NCI-H748 treated with DMSO at 0.1 percent for 48 hours (cell line): ENCODE data around the gene KRT72.

Source experiments
- DNase-seq: peaks from one replicate; lab custom pipeline; 2025; lab: John Stamatoyannopoulos, UW

Gene KRT72

DNA sequence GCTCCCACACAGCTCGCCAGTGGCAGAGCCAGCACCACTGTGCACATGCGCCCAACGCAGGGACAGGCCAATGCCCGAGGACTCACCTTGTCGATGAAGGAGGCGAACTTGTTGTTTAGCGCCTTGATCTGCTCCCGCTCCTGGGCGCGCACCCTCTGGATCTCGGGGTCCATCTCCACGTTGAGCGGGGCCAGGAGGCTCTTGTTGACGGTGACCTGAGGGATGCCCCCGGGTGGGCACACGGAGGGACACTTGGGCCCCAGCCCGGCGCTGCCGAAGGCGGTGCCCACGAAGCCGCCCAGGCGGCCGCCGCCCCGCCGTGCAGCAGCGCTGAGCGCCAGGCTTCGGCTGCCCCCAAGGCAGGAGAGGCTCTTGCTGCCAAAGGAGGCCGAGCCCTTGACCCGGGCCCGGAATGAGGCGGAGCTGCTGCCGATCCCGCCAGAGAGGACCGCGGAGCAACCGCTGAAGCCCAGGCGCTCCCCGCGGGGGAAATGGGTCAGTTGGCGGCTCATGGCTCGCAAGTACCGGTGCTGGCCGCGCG is at the start of gene KRT72:
TSS of gene KRT72 (minus strand) at position 523 of the 541 bp plus-strand sequence. CDS start at position 512, 11 bp downstream.
- DNase-seq = no peak

DNA sequence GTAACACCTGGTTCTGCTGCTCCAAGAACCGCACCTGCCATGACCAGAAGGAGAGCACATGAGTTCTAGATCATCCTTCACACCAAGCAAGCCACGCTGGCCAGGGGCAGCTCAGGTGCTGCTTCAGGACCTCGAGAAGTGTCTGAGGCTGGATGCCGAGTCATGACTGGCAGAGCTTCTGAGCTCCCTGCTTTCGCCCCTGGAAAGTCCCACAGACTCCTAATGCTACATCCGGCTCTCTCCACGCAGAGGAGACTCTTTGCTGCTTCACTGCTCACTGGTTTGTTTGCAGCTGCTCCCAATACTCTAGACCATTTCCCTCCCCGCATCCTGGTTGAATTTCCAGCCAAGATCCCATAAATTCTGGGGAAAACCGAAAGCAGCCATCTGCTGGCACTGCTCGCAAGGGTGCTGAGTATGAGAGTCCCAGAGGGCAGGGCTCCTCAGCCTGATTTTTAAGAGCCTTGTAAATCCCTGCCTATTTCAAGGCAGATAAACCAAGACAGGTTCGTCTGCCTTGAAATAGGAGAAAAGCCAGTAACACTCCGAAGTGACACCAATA is 49.3 kb upstream of the KRT72 start:
- no peak for DNase-seq

DNA sequence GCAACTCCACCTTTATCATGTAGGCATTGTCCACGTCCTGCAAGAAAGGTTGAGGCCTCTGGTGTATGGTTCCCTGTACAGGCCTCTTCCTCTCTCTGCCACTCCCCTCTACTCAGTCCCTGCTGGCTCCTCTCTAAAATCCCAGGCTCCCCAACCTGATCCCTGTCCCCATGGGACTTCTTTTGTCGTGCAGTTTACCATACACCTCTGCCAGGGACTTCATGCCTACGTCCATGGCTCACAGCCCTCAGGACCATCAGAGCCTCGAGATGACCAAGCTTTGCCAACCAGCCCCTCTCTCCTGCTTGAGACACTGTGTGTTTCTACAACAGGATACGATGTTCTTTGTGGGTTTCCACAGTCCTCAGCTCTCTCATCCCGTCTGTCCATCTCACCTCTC is 47.8 kb upstream of the KRT72 start:
- DNase-seq = no peak

DNA sequence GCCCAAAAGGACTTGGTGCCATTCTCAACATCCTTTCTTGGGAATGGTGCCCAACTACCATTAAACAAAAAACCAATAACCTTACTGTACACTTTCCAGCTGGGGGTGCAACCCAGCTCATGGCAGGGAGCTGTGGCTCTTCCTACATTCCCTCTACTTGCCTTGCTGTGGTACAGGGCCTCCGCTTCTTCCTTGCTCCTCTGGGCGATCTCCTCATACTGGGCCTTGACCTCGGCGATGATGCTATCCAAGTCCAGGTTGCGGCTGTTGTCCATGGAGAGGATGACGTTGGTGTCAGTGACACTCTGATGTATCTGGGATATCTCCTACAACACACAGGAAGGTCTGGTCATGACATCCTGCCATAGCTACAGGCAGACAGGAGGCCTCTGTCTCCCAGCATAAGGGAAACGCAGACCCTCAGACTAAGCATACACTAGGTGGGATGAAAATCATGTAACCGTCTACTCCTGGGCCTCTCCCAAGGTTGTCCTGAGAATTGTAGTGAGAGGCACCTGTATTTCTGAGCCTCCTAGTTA is 46.8 kb upstream of the KRT72 start:
- no peak for DNase-seq

DNA sequence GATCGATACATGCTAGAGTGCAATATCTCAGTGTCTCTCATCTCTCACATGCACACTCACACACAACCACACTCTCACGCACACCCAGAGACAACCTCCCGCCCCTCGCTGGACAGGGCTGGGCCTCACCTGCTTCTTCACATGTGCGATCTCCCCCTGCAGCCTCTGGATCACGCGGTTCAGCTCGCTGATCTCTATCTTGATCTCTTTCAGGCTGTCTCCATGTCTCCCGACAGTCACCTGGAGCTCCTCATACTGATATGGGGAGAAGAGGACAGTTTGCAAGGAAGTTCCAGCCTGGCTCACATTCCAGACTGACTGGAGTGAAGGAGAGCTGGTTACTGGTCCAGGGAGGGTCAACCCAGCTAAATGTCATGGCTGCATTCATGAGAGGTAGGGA is 46.3 kb upstream of the KRT72 start:
- no peak for DNase-seq

DNA sequence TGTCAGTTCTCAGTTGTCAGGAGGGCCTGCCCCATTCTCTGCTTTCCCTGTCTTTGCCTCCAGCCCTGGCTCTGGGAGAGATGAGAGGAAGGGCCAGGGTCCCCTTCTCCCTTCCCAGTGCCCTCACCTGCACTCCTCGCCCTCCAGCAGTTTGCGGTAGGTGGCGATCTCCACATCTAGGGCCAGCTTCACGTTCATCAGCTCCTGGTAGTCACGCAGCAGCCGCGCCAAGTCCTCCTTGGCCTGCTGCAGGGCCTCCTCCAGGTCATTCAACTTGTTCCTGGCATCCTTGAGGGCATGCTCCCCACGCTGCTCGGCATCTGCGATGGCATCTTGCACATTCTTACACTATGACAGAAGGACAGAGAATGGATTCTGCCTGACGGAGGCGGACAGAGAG is 45.4 kb upstream of the KRT72 start:
- no peak for DNase-seq

DNA sequence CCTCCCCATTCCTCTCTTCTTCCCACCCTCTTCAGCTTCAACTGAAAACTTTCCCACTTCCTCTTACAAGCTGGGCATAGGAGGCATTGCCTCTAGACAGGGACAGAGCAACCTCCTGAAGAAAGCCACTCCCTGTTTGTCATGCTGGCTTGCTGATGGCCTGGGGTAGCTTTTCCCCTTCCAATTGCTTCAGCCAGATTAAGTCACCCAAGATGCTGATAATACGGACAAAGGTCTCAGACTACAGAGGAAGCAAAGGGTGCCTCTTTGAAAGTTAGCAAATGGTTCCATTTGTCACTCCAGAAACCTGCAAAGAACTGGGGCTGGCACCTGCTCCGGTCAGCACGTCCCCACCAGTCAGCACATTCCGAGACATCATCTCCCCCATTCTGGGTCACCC is 44.7 kb upstream of the KRT72 start:
- DNase-seq = no peak

DNA sequence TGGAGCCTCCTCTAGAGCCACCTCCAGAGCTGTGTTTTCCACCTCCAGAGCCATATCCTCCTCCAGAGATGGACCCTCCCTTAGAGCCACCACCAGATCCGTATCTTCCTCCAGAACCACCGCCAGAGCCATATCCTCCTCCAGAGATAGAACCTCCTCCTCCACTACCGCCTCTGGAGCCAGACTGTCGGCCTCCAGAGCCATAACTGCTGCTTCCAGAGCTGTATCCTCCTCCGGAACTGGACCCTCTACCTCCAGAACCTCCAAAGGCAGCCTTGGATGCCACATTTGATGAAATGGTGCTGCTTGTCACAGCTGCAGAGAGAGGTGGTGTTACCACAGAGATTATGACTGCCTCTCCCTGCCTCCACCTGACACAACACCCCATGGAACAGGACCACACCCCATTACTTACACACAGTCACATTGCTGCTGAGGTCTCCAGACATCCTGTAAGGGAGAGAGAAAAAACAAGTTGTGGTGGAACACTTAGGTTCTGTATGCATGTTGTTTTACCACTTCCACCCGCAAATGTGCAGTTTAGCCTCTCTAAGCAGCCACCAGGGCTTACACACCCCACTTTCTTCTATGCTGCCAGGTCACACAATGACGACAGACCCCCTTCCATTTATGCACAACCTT is 44.0 kb upstream of the KRT72 start:
- DNase-seq = no peak

DNA sequence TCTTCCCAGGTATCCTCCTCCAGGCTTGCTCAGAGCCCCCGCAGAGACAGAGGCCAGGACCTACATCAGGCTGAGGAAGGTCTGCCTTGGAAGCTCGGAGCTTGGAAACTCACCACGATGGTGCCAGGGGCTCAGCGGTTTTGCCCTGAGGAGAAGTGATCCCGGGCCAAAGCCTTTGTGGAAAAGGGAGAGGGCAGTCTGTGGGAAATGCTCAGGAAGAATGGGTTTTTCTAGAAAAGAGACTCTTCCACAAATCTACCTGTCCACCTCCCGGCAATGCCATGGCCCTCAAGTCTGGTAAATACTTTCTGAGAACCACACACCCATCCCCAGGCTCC is 42.8 kb upstream of the KRT72 start:
- DNase-seq = no peak

DNA sequence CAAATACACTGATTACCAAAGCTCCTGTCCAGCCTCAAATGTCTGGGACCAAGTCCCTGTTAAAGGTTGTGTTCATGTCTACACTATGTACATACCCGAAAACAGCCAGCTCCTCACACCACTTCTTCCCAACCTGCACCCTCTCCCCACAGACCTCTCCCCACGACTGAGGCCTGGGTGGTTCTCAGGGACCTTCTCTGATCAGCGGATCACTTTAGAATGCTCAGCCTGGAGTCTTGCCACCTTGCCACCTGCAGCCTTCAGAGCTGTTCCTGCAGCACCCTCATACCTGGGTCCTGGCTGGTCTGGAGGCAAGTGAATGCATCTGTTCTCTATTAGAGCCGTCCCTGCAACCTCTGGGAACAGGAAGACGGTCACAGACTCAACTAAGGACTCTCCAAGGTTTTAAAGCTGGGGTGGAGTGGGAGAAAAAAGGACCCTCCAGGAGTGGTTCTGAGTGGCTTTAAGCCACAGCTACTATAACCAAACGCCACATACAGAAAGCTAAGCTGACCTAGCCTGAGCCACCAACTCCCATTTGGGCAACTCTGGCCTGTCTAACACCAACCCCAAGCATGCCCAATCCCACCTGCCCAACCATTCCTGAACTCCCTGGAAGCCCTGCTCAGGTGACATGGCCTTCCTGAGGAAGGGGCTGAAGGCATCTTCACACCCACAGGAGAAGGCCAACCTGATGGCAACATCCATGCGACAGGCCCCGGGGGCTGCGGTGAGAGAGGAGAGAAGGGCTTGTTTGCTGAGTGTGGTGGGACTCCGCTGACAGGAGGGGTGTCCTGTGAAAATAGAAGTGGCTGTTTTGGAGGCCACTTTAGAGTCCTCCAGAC is 42.2 kb upstream of the KRT72 start:
- DNase-seq = no peak

DNA sequence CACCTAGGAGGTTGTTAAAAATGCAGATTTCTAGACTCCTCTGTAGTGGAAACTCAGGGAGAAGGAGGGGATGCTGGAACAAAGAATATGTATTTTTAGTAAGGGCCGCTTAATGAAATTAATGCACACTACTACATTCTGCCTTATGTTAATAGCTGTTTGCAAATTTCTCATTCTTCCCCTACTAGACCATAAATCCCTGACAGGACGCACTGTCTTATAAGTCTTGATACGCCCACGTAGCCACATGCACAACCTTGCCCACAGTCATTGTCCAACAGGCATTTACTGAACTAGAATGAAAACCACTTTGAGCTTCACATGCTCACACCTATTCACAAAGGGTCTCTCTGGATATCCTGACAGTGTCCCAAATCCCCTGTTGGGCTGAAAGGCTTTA is 40.2 kb upstream of the KRT72 start:
- DNase-seq = no peak

DNA sequence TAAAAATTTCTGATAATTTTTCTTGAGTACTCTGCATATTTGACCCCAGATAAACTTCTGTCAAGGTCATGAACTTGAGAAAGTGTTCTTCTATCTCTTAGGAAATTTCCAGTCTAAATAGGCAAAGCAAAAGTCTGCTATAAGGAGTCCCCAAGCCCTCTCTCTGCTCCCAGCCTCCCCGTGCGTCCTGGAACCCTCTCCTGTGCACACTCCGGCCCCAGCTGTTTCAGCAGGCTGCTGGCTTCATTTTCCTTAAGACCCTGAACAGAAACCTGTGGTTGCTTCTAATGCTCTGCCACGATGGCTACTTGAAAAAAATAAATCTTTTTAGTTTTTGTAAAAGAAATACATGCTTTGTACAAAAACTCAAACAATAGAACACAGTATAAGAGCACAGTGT is 36.0 kb upstream of the KRT72 start:
- no peak for DNase-seq

DNA sequence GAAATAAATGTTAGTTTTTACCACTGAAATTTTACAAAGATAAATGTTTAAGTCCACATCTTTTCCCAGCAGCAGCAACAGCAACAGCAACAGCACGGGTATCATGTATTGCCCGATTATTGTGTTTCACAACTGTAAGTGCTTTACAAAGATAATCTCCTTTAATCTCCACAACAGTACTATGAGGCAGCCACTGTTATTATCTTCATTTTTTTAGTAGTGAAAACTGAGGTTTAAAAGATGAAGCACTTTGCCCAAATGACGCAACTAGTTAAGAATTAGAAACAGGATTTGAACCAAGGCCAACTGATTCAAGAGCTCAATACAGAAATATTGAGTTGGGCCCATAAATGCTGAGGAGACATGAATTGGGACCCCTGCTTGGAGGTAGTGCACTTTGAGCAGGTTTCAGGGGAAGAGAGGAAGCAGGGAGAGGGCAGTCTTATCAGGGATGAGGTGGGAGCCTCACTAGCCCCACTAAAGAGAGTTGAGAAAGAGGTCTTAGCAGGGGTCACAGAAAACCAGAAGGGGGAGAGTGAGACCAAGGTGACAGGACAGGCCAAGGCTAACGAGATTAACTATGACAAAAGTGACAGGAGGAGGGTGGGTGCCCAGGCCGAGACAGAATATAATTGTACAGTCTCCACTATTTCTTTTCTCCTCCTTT is 35.5 kb upstream of the KRT72 start:
- DNase-seq = no peak

DNA sequence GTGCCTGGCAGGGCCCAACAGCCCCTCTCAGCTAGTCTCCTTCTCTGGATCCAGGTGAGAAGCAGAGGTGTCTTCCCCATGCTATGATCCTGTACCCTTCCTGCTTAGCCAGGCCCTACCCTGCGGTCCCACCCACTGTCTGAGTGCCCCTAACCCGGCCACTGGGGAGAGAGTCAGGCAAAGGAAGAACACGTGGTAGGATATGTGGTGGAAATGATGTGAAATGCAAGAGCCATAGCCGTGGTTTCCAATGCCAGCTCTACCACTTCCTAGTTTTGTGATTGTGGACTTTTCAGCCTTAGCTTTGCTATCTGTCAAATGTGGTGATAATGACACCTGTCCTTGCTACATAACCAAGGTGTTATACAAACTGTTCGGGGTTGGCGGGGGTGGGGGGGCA is 34.9 kb upstream of the KRT72 start:
- no peak for DNase-seq

DNA sequence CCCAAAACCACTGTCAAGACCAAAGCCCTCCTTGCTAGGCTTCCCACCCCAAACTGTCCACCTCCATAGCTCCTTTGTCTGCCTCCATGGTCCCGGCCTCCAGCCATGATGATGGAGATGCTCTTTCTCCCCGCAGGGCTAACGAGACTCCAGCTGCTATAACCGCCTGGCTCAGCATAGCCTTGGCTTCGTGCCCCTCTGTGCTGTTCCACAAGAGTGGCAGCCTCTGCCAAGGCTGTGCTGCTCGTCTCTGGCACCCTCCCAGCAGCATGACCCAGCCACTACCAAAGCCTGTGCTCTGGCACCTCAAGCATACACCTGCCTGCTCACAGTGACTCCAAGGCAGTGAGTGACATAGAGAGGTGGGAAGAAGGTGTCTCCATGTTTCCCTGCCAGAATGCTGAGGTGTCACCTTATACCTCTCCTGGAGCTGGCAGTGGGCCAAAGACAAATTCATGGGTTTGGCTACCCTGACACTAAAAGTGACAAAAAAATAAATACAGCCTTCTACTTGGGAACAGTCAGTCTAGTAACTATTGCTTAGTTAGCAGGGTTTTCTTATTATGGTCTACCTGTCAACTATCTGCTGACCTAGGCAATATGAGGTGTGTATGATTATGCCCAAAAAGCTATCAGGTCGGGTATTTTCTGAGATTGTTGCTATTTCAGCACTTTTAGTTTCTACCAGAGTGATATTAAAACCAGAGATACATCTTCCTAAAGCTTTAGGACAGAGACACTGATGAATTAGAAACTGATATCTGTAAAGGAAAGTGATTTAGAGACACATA is 33.2 kb upstream of the KRT72 start:
- DNase-seq = no peak

DNA sequence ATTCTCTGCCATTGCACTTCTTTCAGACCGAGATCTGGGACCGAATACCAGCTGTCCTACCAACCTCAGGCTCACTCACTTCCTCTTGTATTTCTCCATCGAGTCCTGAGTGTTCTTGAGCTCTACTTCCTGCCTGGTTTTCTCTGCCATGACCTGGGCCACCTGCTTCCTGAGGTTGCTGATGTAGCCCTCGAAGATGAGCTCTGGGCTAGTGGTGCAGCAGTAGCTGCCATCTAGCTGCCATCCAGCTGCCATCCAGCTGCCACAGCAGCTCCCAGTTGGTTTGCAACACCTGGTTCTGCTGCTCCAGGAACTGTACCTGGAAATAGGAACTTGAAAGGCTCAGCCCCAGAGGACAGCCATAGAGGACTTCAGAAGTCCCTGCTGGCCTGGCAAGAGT is 32.1 kb upstream of the KRT72 start:
- no peak for DNase-seq

DNA sequence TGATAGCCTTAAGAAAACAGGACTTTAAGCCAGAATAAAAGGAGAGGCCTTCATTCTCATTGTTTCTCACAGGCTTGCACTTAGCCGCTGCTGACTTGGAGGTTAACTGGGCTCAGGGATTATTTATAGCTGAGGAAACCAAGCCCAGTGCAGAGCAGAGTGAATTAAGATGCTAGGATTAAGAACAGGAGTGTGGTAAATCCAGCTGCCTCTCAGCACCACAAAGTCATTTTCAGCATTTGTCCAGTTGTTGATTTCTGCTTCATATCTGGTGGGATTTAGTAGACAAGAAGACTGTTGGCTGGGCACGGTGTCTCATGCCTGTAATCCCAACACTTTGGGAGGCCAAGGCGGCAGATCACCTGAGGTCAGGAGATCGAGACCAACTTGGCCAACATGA is 31.4 kb upstream of the KRT72 start:
- no peak for DNase-seq

DNA sequence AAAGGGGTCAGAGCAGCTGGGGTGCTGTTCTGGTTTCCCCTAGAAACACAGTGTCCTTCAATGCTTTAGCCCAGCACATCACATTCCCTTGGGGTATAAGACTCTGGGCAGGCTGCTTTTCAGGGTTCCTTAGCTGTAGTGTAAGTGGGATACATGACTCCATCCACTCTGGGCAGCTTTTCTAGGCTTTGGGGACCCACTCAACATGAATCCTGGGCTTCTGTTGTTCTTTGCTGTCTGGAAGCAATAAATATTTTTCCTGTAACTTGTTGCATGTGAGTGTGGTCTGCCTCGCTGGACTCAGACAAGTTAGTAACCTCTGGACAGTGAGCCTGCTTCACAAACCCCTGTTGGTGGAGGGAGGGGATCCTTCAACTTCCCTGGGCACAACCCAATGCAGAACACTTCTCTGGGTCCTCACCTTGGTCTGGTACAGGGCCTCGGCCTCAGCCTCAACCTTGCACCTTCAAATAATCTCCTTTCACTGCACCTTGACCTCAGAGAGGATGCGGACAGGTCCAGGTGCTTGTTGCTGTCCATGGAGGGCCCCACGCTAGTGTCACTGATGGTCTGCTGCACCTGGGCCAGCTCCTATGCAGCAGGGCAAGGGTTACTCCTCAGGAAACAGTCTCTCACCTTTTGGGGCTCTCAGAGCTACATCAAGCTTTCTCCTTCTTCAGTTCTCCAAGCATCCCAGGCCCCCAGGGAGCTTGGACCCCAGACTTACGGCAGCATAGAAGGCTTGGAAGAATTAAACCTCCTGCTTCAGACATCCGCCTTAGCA is 30.6 kb upstream of the KRT72 start:
- no peak for DNase-seq

DNA sequence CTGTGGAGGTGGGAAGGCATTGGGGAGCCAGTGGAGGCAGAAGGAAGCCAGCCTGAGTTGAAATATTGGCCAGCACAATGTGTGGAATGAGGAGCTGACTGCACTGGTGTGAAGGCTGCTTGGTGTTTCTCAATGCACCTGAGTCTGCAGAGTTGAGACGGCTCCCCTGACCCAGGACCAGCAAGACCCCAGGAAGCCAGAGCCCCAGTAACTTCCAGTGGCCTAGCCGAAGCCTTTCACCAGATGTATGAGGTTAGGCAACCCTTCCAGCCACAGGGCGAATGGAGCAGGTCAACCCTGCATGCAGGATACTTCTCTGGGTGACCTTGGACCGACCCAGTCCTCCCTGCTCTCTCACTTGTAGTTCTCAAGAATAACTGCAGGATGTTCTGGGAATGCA is 30.0 kb upstream of the KRT72 start:
- no peak for DNase-seq

DNA sequence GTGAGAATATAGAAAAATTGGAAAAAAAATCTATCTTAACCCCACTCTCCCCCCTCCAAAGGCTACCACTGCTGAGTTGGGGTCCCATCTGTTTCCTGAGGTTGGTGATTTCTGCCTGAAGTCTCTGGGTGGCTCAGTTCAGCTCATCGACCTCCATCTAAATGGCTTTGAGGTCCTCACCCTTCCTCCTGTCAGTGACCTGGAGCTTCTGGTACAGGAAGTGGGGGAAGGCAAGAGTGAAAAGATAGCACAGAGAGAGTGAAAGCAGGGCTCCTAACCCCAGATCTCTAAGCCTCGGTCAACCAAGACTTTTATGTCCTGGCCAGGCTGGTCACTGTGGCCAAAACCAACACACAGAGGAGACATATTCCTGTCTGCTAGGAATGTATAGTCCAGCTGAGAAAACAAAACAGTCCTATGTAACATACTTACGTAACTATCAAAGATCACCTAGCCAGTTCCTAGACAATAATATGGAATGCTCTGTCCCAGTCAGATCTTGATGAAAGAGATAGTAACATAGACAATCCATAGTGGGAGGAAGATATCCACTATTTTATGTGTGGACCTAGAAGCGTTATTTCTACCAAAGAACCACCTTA is 29.4 kb upstream of the KRT72 start:
- DNase-seq = no peak
